K562 treated with DMSO at 1 percent for 24 hours (cell line): ENCODE results near the gene CLCC1. TPM values are rescaled to one million over a fixed set of nuclear protein-coding genes. Genes with fewer than 3 reads are reported as not detected.

Source experiments
- total RNA-seq: library from RNA; unstranded; fragments of 300-600 nt; gene quantifications from 2 replicates; pipeline ENCODE4 v1.2.3, GENCODE V29; 2022; ENCODE audit warnings: low read depth; ENCODE audit not compliant: insufficient read depth

The CLCC1 gene, protein sequence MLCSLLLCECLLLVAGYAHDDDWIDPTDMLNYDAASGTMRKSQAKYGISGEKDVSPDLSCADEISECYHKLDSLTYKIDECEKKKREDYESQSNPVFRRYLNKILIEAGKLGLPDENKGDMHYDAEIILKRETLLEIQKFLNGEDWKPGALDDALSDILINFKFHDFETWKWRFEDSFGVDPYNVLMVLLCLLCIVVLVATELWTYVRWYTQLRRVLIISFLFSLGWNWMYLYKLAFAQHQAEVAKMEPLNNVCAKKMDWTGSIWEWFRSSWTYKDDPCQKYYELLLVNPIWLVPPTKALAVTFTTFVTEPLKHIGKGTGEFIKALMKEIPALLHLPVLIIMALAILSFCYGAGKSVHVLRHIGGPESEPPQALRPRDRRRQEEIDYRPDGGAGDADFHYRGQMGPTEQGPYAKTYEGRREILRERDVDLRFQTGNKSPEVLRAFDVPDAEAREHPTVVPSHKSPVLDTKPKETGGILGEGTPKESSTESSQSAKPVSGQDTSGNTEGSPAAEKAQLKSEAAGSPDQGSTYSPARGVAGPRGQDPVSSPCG
- total RNA-seq: 17.9 and 19.6 TPM in 2 replicates

DNA sequence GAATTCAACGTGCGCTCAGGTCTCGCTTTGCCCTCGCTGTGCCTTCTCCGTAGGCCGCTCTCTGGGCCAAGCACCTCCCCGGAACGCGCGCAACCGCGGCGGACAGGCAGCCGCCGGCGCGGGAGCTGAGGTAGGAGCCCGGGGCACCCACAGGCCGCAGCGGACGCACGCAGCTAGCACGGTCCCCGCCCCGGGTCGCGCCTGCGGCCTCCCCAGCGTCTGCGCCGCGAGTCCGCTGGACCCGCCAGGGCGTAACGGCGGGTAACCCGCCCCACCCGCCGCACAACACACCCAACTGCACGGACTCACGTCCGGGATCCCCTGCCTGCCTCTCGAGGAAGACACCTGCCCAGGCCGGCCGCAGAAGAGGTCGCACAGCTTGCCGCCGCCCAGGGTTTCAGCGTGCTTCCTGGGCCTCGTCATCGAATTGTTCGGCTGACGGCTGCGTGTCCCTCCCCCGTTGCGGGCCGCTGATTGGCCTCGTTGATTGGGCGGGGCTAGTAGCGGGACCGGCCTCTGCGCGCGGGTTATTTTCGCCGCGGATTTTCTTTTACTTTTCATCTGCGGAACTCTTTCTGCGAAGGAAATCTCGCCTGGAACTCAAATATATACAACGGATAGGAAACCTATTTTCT lies at the start of gene CLCC1:
CLCC1 (minus strand) TSS at position 433 of the 635 bp plus-strand sequence. CDS start 13,047 bp downstream, outside the sequence.

Other genes with a start within 250 kb of the CLCC1 start
- 30.3 and 37.6 TPM in 2 replicates for gene STXBP3, start 216.8 kb downstream of the CLCC1 start, total RNA-seq
- not detected in 2 replicates for gene AKNAD1, start 106.4 kb downstream of the CLCC1 start, total RNA-seq
- gene GPSM2, start 86.5 kb downstream of the CLCC1 start, total RNA-seq: 21.4 and 29.7 TPM in 2 replicates
- gene WDR47, start 78.6 kb upstream of the CLCC1 start, total RNA-seq: 12.4 and 13.9 TPM in 2 replicates
- gene TAF13, start 112.5 kb upstream of the CLCC1 start, total RNA-seq: 25.6 and 41.1 TPM in 2 replicates
- 18.8 and 19.2 TPM in 2 replicates for gene TMEM167B, start 127.3 kb upstream of the CLCC1 start, total RNA-seq
- gene ELAPOR1, start 150.6 kb upstream of the CLCC1 start, total RNA-seq: 0.09 and 0.37 TPM in 2 replicates